Measurements from ENCODE around the gene FAM131B.

DNA sequence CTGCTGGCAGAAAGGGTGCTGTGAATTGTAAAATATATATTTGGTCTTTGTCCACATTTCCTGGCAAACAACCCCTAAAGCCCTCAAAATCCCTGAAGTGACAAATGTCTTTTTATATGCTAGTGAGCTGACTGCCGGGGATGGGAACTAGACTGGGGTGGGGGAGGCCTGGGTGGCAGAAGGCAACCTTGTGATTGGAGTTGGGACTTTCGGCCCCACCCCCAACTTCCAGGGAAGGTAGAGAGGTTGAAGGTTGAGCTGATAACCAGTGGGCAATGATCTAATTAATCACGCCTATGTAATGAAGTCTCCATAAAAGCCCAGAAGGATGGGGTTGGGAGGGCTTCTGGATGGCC is 43.5 kb upstream of the FAM131B start:
- TF ChIP-seq, protein P1, sequence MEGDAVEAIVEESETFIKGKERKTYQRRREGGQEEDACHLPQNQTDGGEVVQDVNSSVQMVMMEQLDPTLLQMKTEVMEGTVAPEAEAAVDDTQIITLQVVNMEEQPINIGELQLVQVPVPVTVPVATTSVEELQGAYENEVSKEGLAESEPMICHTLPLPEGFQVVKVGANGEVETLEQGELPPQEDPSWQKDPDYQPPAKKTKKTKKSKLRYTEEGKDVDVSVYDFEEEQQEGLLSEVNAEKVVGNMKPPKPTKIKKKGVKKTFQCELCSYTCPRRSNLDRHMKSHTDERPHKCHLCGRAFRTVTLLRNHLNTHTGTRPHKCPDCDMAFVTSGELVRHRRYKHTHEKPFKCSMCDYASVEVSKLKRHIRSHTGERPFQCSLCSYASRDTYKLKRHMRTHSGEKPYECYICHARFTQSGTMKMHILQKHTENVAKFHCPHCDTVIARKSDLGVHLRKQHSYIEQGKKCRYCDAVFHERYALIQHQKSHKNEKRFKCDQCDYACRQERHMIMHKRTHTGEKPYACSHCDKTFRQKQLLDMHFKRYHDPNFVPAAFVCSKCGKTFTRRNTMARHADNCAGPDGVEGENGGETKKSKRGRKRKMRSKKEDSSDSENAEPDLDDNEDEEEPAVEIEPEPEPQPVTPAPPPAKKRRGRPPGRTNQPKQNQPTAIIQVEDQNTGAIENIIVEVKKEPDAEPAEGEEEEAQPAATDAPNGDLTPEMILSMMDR (IDR thresholded peaks at IDR 0.05): no peak
- no peak for TF ChIP-seq POLR2A (IDR thresholded peaks at IDR 0.05)

Measured in heart left ventricle (tissue), 13 donors.